Glomerular visceral epithelial cell (primary cell): ENCODE measurements around the gene LMF2.
"Not testable (repeated sequence)": the region's sequence is repeated elsewhere in the genome, so short reads cannot be mapped to it uniquely, and the experiment has no call there.

ENCODE experiments used
- DNase-seq: peaks from one replicate; pipeline ENCODE4 v3.0.0-alpha.2; 2016; ENCODE audit errors: extremely low spot score

LMF2 gene

GRCh38 chr22:50523458-50523805 lies 15.9 kb upstream of the LMF2 start:
- no peak for DNase-seq

- no peak for DNase-seq
Measured at GRCh38 chr22:50522806-50523438, 15.4 kb upstream of the LMF2 start.

GRCh38 chr22:50522208-50522805 lies 14.8 kb upstream of the LMF2 start:
- no peak for DNase-seq

- no peak for DNase-seq
Measured at GRCh38 chr22:50521710-50522109, 14.2 kb upstream of the LMF2 start.

DNA sequence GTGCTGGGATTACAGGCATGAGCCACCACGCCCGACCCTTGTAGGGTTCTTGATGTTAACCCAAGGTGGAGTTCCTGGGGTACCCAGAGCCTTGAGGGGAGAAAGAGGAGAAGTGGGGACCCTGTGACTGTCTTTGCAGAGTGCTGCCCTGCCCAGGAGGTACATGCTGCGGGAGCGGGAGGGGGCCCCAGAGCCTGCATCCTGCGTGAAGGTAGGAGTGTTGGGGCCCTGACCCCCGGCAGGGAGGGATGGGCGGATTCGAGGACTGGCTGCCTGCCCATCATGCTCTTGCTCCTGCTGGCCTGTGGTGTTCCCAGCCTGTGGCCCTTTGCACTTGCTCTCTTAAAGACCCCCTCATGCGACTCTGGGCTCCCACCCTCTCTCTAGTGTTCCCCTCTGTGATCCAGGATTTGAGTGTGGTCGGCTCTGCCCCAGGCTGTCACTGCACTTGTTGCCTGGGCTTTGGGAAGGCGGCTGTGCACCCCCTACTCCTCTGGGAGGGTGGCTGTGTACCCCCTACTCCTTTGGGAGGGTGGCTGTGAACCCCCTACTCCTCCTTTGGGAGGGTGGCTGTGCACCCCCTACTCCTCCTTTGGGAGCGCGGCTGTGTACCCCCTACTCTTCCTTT lies 13.4 kb upstream of the LMF2 start:
- no peak for DNase-seq

DNA sequence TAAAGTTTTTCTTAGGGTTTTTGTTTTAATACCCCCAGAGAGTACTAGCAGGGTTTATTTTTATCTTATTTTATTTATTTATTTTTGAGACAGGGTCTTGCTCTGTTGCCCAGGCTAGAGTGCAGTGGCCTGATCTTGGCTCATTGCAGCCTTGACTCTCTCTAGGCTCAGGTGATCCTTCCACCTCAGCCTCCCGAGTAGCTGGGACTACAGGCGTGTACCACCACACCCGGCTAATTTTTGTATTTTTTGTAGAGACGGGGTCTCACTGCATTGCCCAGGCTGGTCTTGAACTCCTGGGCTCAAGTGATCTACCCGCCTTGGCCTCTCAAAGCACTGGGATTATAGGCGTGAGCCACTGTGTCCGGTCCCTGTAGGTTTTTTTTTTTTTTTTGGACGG lies 12.7 kb upstream of the LMF2 start:
- not testable (repeated sequence) for DNase-seq

GRCh38 chr22:50519151-50519550 lies 11.6 kb upstream of the LMF2 start:
- DNase-seq: no peak

DNA sequence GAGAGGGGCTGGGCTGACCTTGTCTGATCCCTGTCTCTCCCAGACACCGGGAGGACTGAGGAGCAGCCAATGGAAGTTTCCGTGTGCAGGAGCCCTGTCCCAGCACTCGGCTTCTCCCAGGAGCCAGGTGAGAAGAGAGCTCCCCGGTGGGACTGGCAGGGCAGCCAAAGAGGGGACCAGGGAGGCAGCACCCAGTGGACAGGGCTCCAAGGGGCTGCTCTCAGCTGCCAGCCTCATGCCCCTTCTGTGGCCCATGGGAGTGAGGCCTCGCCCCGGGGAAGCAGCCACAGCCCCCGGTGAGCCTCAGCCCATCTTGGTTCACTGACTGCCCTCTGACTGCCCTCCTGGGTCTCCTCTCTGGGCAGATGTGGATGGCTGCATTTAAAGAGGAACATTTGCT lies 11.1 kb upstream of the LMF2 start:
- no peak for DNase-seq

GRCh38 chr22:50517495-50518260 lies 10.2 kb upstream of the LMF2 start:
- no peak for DNase-seq

DNA sequence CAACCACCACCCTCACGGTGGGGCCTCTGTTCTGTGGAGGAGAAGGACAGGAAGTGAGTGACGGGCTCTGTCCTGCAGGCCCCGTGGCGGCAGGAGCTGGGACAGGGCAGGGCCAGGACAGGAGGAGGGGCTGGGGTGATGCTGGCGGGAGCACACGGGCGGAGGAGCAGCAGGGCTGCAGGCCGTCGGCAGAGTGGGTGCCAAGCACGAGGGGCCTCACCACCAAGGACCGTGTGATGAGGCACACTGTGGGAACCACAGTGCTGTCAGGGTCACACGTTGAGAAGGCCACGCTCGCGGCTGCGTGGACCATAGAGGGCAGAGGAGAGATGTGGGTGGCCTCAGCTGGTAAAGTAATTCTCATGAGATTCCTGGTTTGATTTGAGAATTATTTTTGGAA lies 9.4 kb upstream of the LMF2 start:
- no peak for DNase-seq

GRCh38 chr22:50516068-50516467 lies 8.6 kb upstream of the LMF2 start:
- no peak for DNase-seq

GRCh38 chr22:50513175-50513574 lies 5.7 kb upstream of the LMF2 start:
- no peak for DNase-seq

GRCh38 chr22:50508897-50509296 lies 1.4 kb upstream of the LMF2 start:
- no peak for DNase-seq

GRCh38 chr22:50507991-50508884 lies 736 bp upstream of the LMF2 start, which contains the start of gene NCAPH2:
Gene NCAPH2 (plus strand): TSS chr22:50508224. CDS start chr22:50508338, 114 bp downstream.
- peak; percentile 97 for DNase-seq

GRCh38 chr22:50506611-50507420 lies 686 bp downstream of the LMF2 start:
- DNase-seq: no peak

DNA sequence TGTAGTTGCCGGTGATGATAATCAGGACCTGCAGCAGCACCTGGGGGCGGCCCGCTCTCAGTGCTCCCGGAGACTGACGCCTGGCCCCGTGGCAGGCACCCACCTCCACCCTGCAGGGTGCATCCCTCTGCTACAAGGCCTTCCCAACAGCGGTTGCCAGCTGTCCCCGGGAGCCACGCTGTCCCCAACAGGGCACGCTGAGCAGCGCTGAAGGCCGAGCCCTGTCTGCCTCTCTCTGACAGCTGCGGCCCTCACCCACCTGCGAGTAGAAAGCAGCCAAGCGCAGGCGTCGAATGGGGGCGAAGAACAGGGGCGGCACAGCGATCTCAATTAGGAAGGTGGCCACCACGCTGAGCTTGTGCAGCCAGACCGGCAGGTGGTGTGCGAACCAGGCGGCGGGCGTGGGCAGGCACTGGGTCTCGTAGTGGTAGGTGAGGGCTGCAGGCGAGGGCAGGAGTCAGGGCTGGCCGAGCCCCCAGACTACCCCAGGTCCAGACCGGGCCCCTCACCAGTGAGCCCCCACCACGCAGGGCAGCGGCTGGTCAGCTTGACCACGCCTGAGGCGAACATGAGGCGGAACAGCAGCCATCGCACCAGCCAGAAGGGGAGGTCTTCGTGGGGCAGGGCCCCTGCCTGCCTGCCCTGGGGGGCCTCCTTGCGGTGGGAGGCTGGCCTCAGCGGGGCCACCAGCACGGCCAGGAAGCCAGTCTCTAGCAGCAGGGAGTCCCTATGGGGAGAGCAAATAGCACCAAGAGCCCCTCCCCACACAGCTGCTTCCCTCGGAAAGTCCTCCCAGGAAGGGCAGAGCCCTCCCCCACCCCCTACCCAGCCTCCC lies 1.5 kb downstream of the LMF2 start:
- no peak for DNase-seq

GRCh38 chr22:50505276-50505775 lies 2.2 kb downstream of the LMF2 start:
- no peak for DNase-seq

DNA sequence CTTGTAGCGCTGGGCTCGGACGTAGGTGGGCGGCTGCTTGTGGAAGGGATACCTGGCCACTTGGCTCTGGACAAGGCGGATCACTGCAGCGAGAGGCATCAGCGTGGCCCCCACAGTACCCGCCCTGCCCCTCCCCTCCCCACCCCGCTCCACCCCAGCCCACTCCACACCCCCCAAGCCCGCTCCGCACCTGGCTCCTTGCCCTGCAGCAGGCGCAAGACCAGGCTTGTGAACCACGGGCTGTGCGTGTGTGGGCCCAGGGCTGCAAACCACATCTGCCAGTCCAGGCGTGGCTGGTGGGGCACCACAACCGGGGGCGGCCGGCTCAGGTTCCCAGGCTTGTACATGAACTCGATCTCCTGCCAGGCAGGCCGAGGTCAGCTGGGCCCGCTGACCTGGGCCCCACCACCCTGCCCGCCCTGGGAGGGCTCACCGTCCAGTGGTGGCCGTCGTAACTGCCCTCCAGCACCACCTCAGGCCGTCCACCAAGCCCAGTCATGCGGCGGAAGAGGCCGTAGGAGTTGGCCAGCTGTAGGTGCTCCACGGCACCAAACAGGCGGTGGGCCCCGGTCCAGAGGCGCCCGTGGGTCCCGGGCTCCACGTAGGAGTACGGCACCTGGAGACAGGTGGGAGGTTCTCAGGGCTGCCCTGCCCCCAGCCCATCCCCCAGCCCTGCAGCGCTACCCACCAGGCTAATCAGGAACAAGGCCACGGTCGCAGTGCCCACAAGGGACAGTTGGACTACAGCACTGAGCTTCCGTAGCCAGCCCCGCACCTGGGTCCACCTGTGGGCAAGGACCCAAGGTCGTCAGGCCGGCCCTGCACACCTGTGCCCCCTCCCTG lies 2.9 kb downstream of the LMF2 start:
- DNase-seq: no peak
